ENCODE results near the gene CES1. TPM values are rescaled to one million over a fixed set of nuclear protein-coding genes. Genes with fewer than 3 reads are reported as not detected.
"Not testable (repeated sequence)": the region's sequence is repeated elsewhere in the genome, so short reads cannot be mapped to it uniquely, and the experiment has no call there.

The CES1 gene
- total RNA-seq, 3 donors from 2014 or later = 9.8 to 81.2 (median 11.6) TPM

GRCh38 chr16:55812951-55813350 lies 19.9 kb downstream of the CES1 start:
- no peaks in the 10 kb centered on the region for H3K9me3 ChIP-seq
- H3K4me1 ChIP-seq (ENCODE audit: low read depth) = no peaks in the 10 kb centered on the region
- ATAC-seq = no peak
- intact Hi-C loops (cut with DNase I, micrococcal nuclease) = no loop called here
- H3K36me3 ChIP-seq (ENCODE audit: low read depth) = no peaks in the 10 kb centered on the region
- H3K4me3 ChIP-seq = no peak overlapping the region
- no peak for DNase-seq
- TF ChIP-seq CTCF (IDR thresholded peaks at IDR 0.05) = no peak

- DNase-seq (no peak), ATAC-seq (no peak)
- Histone ChIP-seq H3K9me3 (no peaks in the 10 kb centered on the region), H3K4me1 (ENCODE audit: low read depth) (no peaks in the 10 kb centered on the region), H3K4me3 (no peak overlapping the region), H3K36me3 (ENCODE audit: low read depth) (no peaks in the 10 kb centered on the region)
- TF ChIP-seq CTCF (IDR thresholded peaks at IDR 0.05) = no peak
- intact Hi-C loops (cut with DNase I, micrococcal nuclease) = no loop called here
These were observed 21.1 kb downstream of the CES1 start for GRCh38 chr16:55811811-55812210.

GRCh38 chr16:55810451-55810961 lies 22.4 kb downstream of the CES1 start:
- no peak for ATAC-seq
- Histone ChIP-seq H3K4me3 (no peak overlapping the region), H3K4me1 (ENCODE audit: low read depth) (no peaks in the 10 kb centered on the region), H3K9me3 (no peaks in the 10 kb centered on the region), H3K36me3 (ENCODE audit: low read depth) (no peaks in the 10 kb centered on the region)
- no peak for TF ChIP-seq CTCF (IDR thresholded peaks at IDR 0.05)
- no peak for DNase-seq
- intact Hi-C loops (cut with DNase I, micrococcal nuclease) = no loop called here

GRCh38 chr16:55809851-55810250 lies 23.0 kb downstream of the CES1 start:
- H3K36me3 ChIP-seq (ENCODE audit: low read depth) = no peaks in the 10 kb centered on the region
- ATAC-seq = no peak
- intact Hi-C loops (cut with DNase I, micrococcal nuclease) = no loop called here
- H3K9me3 ChIP-seq = no peaks in the 10 kb centered on the region
- DNase-seq = no peak
- no peak overlapping the region for H3K4me3 ChIP-seq
- no peak for TF ChIP-seq CTCF (IDR thresholded peaks at IDR 0.05)
- no peaks in the 10 kb centered on the region for H3K4me1 ChIP-seq (ENCODE audit: low read depth)

GRCh38 chr16:55809386-55809785 lies 23.5 kb downstream of the CES1 start:
- TF ChIP-seq CTCF (IDR thresholded peaks at IDR 0.05) = no peak
- no peak for DNase-seq
- no peaks in the 10 kb centered on the region for H3K4me1 ChIP-seq (ENCODE audit: low read depth)
- no peak for ATAC-seq
- H3K9me3 ChIP-seq = no peaks in the 10 kb centered on the region
- H3K36me3 ChIP-seq (ENCODE audit: low read depth) = no peaks in the 10 kb centered on the region
- intact Hi-C loops (cut with DNase I, micrococcal nuclease) = no loop called here
- H3K4me3 ChIP-seq = no peak overlapping the region

- H3K4me1 ChIP-seq (ENCODE audit: low read depth); DNase-seq; H3K36me3 ChIP-seq (ENCODE audit: low read depth); intact Hi-C loops (cut with DNase I, micrococcal nuclease); ATAC-seq; H3K9me3 ChIP-seq; H3K4me3 ChIP-seq: not testable (repeated sequence)
These were observed 24.6 kb downstream of the CES1 start for GRCh38 chr16:55808286-55808685.

GRCh38 chr16:55805104-55805503 lies 27.8 kb downstream of the CES1 start:
- ATAC-seq = not testable (repeated sequence)

GRCh38 chr16:55803681-55804080 lies 29.2 kb downstream of the CES1 start:
- H3K36me3 ChIP-seq (ENCODE audit: low read depth); H3K4me1 ChIP-seq (ENCODE audit: low read depth); ATAC-seq; intact Hi-C loops (cut with DNase I, micrococcal nuclease); DNase-seq; H3K4me3 ChIP-seq; H3K9me3 ChIP-seq: not testable (repeated sequence)

More at GRCh38 chr16:55805104-55805503, 27.8 kb downstream of the CES1 start:
- H3K36me3 ChIP-seq (ENCODE audit: low read depth); H3K4me3 ChIP-seq; intact Hi-C loops (cut with DNase I, micrococcal nuclease); DNase-seq; H3K9me3 ChIP-seq; H3K4me1 ChIP-seq (ENCODE audit: low read depth): not testable (repeated sequence)

- DNase-seq; ATAC-seq; H3K9me3 ChIP-seq; intact Hi-C loops (cut with DNase I, micrococcal nuclease); H3K36me3 ChIP-seq (ENCODE audit: low read depth); H3K4me3 ChIP-seq; H3K4me1 ChIP-seq (ENCODE audit: low read depth): not testable (repeated sequence)
These were observed 39.9 kb downstream of the CES1 start for GRCh38 chr16:55792934-55793374.

GRCh38 chr16:55791512-55791911 lies 41.4 kb downstream of the CES1 start:
- H3K9me3 ChIP-seq; H3K4me3 ChIP-seq; intact Hi-C loops (cut with DNase I, micrococcal nuclease); ATAC-seq; DNase-seq; H3K4me1 ChIP-seq (ENCODE audit: low read depth); H3K36me3 ChIP-seq (ENCODE audit: low read depth): not testable (repeated sequence)
